Upper lobe of left lung (tissue), 6 donors: ENCODE results near the gene SSTR3. TPM values are rescaled to one million over a fixed set of nuclear protein-coding genes. Genes with fewer than 3 reads are reported as not detected.
A peak's percentile ranks its signal among the peaks of the same experiment; 100 is the strongest.

Experiments
- ATAC-seq, 2 donors: fragments of 200-7000 bp; cut with Tn5 transposase; one replicate each; pipeline ENCODE4 v1.9.1; 2022; ENCODE audit warnings: mild to moderate bottlenecking in 2 of 2, moderate library complexity in 2 of 2; ENCODE audit not compliant: low FRiP score in 2 of 2
- DNase-seq, 2 donors: peaks; one replicate each; pipeline ENCODE4 v3.0.0-alpha.2; 2019 to 2020
- H3K27ac ChIP-seq, 4 donors: fragments of 200-600 bp; sonication (generic); one replicate each; pipeline ENCODE4 v1.5.1; 2016 to 2019
- H3K27me3 ChIP-seq, 4 donors: fragments of 200-600 bp; sonication (generic); one replicate each; pipeline ENCODE4 v1.5.1; 2017 to 2019
- H3K36me3 ChIP-seq, 4 donors: fragments of 200-600 bp; sonication (generic); one replicate each; pipeline ENCODE4 v1.5.1; 2016 to 2019
- H3K4me1 ChIP-seq, 4 donors: fragments of 200-600 bp; sonication (generic); one replicate each; pipeline ENCODE4 v1.5.1; 2018 to 2019
- H3K4me3 ChIP-seq, 4 donors: fragments of 200-600 bp; sonication (generic); one replicate each; pipeline ENCODE4 v1.5.1; 2017 to 2019; ENCODE audit warnings: mild to moderate bottlenecking in 2 of 4, moderate library complexity in 1 of 4
- H3K9me3 ChIP-seq, 4 donors: fragments of 200-600 bp; sonication (generic); one replicate each; pipeline ENCODE4 v1.5.1; 2018 to 2019
- EP300 ChIP-seq, 4 donors: sonication (generic); formaldehyde crosslinking; IDR thresholded peaks; one replicate each; pipeline ENCODE4 v1.5.1; 2017; ENCODE audit warnings: antibody characterized with exemption in 4 of 4, control low read depth in 2 of 4
- POLR2A ChIP-seq, 4 donors: fragments of 450-650 bp; IDR thresholded peaks; one replicate each; pipeline ENCODE4 v1.5.1; 2016 to 2017; ENCODE audit warnings: antibody characterized with exemption in 4 of 4, mild to moderate bottlenecking in 2 of 4
- POLR2AphosphoS5 ChIP-seq, 2 donors: sonication (generic); formaldehyde crosslinking; IDR thresholded peaks; one replicate each; pipeline ENCODE4 v1.5.1; 2017; ENCODE audit warnings: antibody characterized with exemption in 2 of 2
- WGBS, 2 donors: methylation state at CpG; one replicate each; pipeline ENCODE4 v1.1.5; 2017 to 2018; 5-methylcytosine and 5-hydroxymethylcytosine counted together
- total RNA-seq, 6 donors: library from RNA; depleted of rRNA in 4 of 6; stranded (reverse); fragments of >200 nt in 4 of 6; gene quantifications; one replicate each; pipeline versions ENCODE4 v1.1.0 to v1.2.1, GENCODE V29; 2016 to 2021
- TF ChIP-seq, protein P1 (sequence below), 6 experiments: fragments of 450-650 bp in 4 of 6; fragments of 200-600 bp in 2 of 6; sonication (generic) in 2 of 6; IDR thresholded peaks; one replicate each; pipeline ENCODE4 v1.5.1; 2016 to 2019; ENCODE audit warnings: antibody characterized with exemption in 6 of 6
- donor health status: DM: no; HTN: no; CAD: no; lungs with moderate emphysema.
- donor health status: DM: no; HTN: yes; CAD: no; lungs with severe emphysema.

Gene SSTR3
- total RNA-seq, 6 donors from 2014 or later = 0.06 to 0.13 TPM; not detected in 4

DNA sequence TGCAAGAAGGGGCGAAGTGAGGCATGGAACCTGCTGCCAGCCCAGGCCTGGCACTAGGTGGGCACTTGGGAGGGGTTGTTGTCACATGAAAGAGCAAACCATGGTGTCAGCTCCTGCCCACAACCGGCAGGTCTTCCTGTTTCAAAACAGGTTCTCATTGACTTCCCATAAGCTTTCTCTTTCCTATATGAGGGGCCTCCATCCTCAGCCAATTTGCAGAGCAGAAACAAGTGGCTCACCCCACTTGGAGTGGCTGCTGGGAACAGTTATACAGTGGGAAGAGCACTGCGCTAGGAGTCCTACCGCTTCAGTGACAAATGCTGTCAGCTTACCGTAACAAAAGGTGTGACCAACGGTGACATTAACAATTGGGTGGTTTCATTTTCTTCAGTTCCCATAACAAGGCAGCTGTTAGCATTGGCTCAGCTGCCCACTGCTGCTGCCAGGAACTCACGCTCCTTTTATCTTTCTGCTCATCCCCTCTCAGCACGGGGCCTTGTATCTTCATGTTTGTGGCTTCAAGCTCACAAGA, 10.2 kb upstream of the SSTR3 start:
- Histone ChIP-seq H3K27me3 (no peaks in the 10 kb centered on the region), H3K27ac (peak overlapping the region; percentile 70 to 85 (median 80)), H3K4me1 (no peaks in the 10 kb centered on the region), H3K36me3 (no peaks in the 10 kb centered on the region), H3K9me3 (no peaks in the 10 kb centered on the region), H3K4me3 (no peak overlapping the region)
- no peak for ATAC-seq
- TF ChIP-seq POLR2AphosphoS5 (IDR thresholded peaks at IDR 0.05) (no peak), EP300 (IDR thresholded peaks at IDR 0.05) (no peak), POLR2A (IDR thresholded peaks at IDR 0.05) (no peak)
- TF ChIP-seq, protein P1, sequence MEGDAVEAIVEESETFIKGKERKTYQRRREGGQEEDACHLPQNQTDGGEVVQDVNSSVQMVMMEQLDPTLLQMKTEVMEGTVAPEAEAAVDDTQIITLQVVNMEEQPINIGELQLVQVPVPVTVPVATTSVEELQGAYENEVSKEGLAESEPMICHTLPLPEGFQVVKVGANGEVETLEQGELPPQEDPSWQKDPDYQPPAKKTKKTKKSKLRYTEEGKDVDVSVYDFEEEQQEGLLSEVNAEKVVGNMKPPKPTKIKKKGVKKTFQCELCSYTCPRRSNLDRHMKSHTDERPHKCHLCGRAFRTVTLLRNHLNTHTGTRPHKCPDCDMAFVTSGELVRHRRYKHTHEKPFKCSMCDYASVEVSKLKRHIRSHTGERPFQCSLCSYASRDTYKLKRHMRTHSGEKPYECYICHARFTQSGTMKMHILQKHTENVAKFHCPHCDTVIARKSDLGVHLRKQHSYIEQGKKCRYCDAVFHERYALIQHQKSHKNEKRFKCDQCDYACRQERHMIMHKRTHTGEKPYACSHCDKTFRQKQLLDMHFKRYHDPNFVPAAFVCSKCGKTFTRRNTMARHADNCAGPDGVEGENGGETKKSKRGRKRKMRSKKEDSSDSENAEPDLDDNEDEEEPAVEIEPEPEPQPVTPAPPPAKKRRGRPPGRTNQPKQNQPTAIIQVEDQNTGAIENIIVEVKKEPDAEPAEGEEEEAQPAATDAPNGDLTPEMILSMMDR (IDR thresholded peaks at IDR 0.05) = no peak
- WGBS, 2 donors = 60 to 65% methylated on average over 8 of the region's 8 CpGs
- no peak for DNase-seq

GRCh38 chr22:37221424-37222333, 9.4 kb upstream of the SSTR3 start:
- WGBS, 2 donors = 85 to 87% methylated on average over 7 to 10 of the region's 10 CpGs
- Histone ChIP-seq H3K4me1 (no peaks in the 10 kb centered on the region), H3K27me3 (no peaks in the 10 kb centered on the region), H3K27ac (peak overlapping the region; percentile 70 to 85 (median 80)), H3K9me3 (no peaks in the 10 kb centered on the region), H3K36me3 (no peaks in the 10 kb centered on the region), H3K4me3 (no peak overlapping the region)
- DNase-seq (no peak), ATAC-seq (no peak)
- TF ChIP-seq POLR2AphosphoS5 (IDR thresholded peaks at IDR 0.05) (no peak), POLR2A (IDR thresholded peaks at IDR 0.05) (no peak), EP300 (IDR thresholded peaks at IDR 0.05) (no peak)
- TF ChIP-seq, protein P1 (IDR thresholded peaks at IDR 0.05) = no peak

DNA sequence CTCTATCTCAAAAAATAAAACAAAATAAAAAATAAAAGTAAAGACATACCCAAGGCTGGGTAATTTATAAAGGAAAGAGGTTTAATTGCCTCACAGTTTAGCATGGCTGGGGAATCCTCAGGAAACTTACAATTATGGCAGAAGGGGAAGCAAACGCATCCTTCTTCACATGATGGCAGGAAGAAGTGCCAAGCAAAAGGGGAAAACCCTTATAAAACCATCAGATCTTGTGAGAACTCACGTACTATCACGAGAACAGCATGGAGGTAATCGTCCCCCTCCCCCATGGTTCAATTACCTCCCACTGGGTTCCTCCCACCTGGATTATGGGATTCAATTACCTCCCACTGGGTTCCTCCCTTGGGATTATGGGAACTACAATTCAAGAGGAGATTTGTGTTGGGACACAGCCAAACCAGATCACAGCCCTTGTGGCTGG, 8.3 kb upstream of the SSTR3 start:
- Histone ChIP-seq H3K4me1 (no peaks in the 10 kb centered on the region), H3K36me3 (no peaks in the 10 kb centered on the region), H3K9me3 (no peaks in the 10 kb centered on the region), H3K4me3 (no peak overlapping the region), H3K27me3 (no peaks in the 10 kb centered on the region), H3K27ac (peak overlapping the region in 1 of 4 donors; percentile 81)
- WGBS, 2 donors = 39 to 54% methylated on average over 4 of the region's 4 CpGs
- ATAC-seq = no peak
- no peak for DNase-seq
- no peak for TF ChIP-seq POLR2AphosphoS5 (IDR thresholded peaks at IDR 0.05)
- TF ChIP-seq, protein P1 (IDR thresholded peaks at IDR 0.05) = no peak
- TF ChIP-seq POLR2A (IDR thresholded peaks at IDR 0.05) = no peak
- no peak for TF ChIP-seq EP300 (IDR thresholded peaks at IDR 0.05)

GRCh38 chr22:37219533-37219932, 7.3 kb upstream of the SSTR3 start:
- Histone ChIP-seq H3K4me1 (no peaks in the 10 kb centered on the region), H3K27ac (peak overlapping the region in 1 of 4 donors; percentile 30), H3K9me3 (no peaks in the 10 kb centered on the region), H3K4me3 (no peak overlapping the region), H3K27me3 (no peaks in the 10 kb centered on the region), H3K36me3 (no peaks in the 10 kb centered on the region)
- no peak for TF ChIP-seq EP300 (IDR thresholded peaks at IDR 0.05)
- TF ChIP-seq, protein P1 (IDR thresholded peaks at IDR 0.05) = no peak
- no peak for TF ChIP-seq POLR2A (IDR thresholded peaks at IDR 0.05)
- no peak for TF ChIP-seq POLR2AphosphoS5 (IDR thresholded peaks at IDR 0.05)
- DNase-seq (no peak), ATAC-seq (no peak)
- 83 to 84% methylated on average over 6 of the region's 6 CpGs for WGBS, 2 donors
